HepG2 (cell line): Measurements from ENCODE around the gene DHX34.

ENCODE experiments used
- BRCA1 ChIP-seq: sonication (generic); formaldehyde crosslinking; IDR thresholded peaks from 2 replicates; pipeline ENCODE4 v1.4.0; 2020; ENCODE audit warnings: missing genetic modification reagents
- CREB1 ChIP-seq, 2 experiments: fragments of 450-650 bp in 1 of 2; IDR thresholded peaks; 2 replicates each; pipeline ENCODE4 v1.6.1; 2016 to 2017; ENCODE audit warnings: control low read depth in 1 of 2, mild to moderate bottlenecking in 1 of 2, missing compliant biosample characterization in 1 of 2, missing genetic modification characterization in 1 of 2
- ESRRA ChIP-seq: sonication (generic); formaldehyde crosslinking; IDR thresholded peaks from 2 replicates; pipeline ENCODE4 v1.5.1; 2020; ENCODE audit warnings: mild to moderate bottlenecking, low read depth, missing genetic modification reagents
- GATAD2A ChIP-seq: IDR thresholded peaks from 2 replicates; pipeline ENCODE4 v1.6.1; 2016
- NONO ChIP-seq, 2 experiments: fragments of 450-650 bp in 1 of 2; sonication (generic) in 1 of 2; formaldehyde crosslinking in 1 of 2; IDR thresholded peaks in 1 of 2; conservative IDR thresholded peaks in 1 of 2; 2 replicates each; pipeline versions ENCODE4 v1.6.1 to v1.8.0; 2017 to 2022; ENCODE audit warnings: mild to moderate bottlenecking in 1 of 2, missing genetic modification reagents in 1 of 2, moderate library complexity in 1 of 2
- PHF8 ChIP-seq: sonication (generic); formaldehyde crosslinking; IDR thresholded peaks from 2 replicates; pipeline ENCODE4 v1.5.0; 2020; ENCODE audit warnings: missing genetic modification reagents
- POLR2A ChIP-seq, 2 experiments: IDR thresholded peaks; 2 replicates each; pipeline ENCODE4 v1.6.1; 2011; ENCODE audit warnings: low read depth in 2 of 2, low read length in 2 of 2, mild to moderate bottlenecking in 1 of 2, moderate library complexity in 1 of 2; ENCODE audit not compliant: insufficient read depth in 1 of 2
- POLR2AphosphoS5 ChIP-seq: IDR thresholded peaks from 2 replicates; pipeline ENCODE4 v1.6.1; 2012; ENCODE audit warnings: low read depth, low read length
- SRF ChIP-seq: IDR thresholded peaks from 2 replicates; pipeline ENCODE4 v1.6.1; 2011; ENCODE audit warnings: mild to moderate bottlenecking, low read depth, low read length, moderate library complexity
- TCF7L2 ChIP-seq: IDR thresholded peaks from 2 replicates; pipeline ENCODE4 v1.6.1; 2011; ENCODE audit warnings: mild to moderate bottlenecking, low read depth, low read length, moderate library complexity
- ZNF329 ChIP-seq: sonication (generic); formaldehyde crosslinking; IDR thresholded peaks from 2 replicates; pipeline ENCODE4 v1.9.0; 2021; ENCODE audit warnings: low read depth, mild to moderate bottlenecking, missing genetic modification reagents
- TF ChIP-seq, protein P1 (sequence below): sonication (generic); formaldehyde crosslinking; IDR thresholded peaks from 2 replicates; pipeline ENCODE4 v1.5.0; 2020; ENCODE audit warnings: mild to moderate bottlenecking, missing genetic modification reagents, moderate library complexity
- TF ChIP-seq, protein P2 (sequence below), 2 experiments: sonication (generic) in 1 of 2; formaldehyde crosslinking in 1 of 2; IDR thresholded peaks; 2 replicates each; pipeline versions ENCODE4 v1.5.1 to v1.6.1; 2011 to 2020; ENCODE audit warnings: borderline replicate concordance in 1 of 2, low read depth in 1 of 2, low read length in 1 of 2, mild to moderate bottlenecking in 1 of 2, missing genetic modification reagents in 1 of 2, moderate library complexity in 1 of 2

DNA sequence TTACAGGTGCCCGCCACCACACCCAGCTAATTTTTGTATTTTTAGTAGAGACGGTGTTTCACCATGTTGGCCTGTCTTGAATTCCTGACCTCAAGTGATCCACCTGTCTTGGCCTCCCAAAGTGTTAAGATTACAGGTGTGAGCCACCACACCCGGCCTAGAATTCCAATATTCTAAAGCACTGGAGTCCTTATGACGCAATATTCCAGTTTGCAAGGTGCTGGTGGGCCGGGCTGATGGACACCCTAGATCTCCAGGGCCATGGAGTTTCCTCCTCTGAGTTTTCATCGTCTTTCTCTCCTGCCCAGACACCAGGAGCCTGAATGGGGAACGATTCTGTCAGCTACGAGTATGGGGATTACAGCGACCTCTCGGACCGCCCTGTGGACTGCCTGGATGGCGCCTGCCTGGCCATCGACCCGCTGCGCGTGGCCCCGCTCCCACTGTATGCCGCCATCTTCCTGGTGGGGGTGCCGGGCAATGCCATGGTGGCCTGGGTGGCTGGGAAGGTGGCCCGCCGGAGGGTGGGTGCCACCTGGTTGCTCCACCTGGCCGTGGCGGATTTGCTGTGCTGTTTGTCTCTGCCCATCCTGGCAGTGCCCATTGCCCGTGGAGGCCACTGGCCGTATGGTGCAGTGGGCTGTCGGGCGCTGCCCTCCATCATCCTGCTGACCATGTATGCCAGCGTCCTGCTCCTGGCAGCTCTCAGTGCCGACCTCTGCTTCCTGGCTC lies 8.5 kb upstream of the DHX34 start:
- TF ChIP-seq PHF8 (CRISPR knock-in tag) (no peak), ESRRA (CRISPR knock-in tag) (no peak), NONO (IDR thresholded peaks at IDR 0.05) (no peak), NONO (CRISPR knock-in tag; conservative IDR thresholded peaks at IDR 0.05) (no peak), SRF (no peak), TCF7L2 (no peak), POLR2AphosphoS5 (no peak), CREB1 (IDR thresholded peaks at IDR 0.05) (no peak), CREB1 (CRISPR knock-in tag; IDR thresholded peaks at IDR 0.05) (no peak), POLR2A (IDR thresholded peaks at IDR 0.05; ENCODE audit: insufficient read depth in 1 of 2, low read depth in 2 of 2, low read length in 2 of 2) (no peak), BRCA1 (no peak), GATAD2A (CRISPR knock-in tag) (no peak), ZNF329 (no peak)
- TF ChIP-seq, protein P1, sequence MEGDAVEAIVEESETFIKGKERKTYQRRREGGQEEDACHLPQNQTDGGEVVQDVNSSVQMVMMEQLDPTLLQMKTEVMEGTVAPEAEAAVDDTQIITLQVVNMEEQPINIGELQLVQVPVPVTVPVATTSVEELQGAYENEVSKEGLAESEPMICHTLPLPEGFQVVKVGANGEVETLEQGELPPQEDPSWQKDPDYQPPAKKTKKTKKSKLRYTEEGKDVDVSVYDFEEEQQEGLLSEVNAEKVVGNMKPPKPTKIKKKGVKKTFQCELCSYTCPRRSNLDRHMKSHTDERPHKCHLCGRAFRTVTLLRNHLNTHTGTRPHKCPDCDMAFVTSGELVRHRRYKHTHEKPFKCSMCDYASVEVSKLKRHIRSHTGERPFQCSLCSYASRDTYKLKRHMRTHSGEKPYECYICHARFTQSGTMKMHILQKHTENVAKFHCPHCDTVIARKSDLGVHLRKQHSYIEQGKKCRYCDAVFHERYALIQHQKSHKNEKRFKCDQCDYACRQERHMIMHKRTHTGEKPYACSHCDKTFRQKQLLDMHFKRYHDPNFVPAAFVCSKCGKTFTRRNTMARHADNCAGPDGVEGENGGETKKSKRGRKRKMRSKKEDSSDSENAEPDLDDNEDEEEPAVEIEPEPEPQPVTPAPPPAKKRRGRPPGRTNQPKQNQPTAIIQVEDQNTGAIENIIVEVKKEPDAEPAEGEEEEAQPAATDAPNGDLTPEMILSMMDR (CRISPR knock-in tag) = no peak
- TF ChIP-seq, protein P2, sequence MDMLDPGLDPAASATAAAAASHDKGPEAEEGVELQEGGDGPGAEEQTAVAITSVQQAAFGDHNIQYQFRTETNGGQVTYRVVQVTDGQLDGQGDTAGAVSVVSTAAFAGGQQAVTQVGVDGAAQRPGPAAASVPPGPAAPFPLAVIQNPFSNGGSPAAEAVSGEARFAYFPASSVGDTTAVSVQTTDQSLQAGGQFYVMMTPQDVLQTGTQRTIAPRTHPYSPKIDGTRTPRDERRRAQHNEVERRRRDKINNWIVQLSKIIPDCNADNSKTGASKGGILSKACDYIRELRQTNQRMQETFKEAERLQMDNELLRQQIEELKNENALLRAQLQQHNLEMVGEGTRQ (IDR thresholded peaks at IDR 0.05; ENCODE audit: low read depth, low read length) = no peak
- TF ChIP-seq, protein P2 (CRISPR knock-in tag; IDR thresholded peaks at IDR 0.05; ENCODE audit: borderline replicate concordance) = no peak
